Peyer's patch (tissue), 4 donors: ENCODE measurements around the gene DDX18.

Experiments used
- CTCF ChIP-seq, 6 experiments: fragments of 450-650 bp in 4 of 6; fragments of 200-600 bp in 2 of 6; sonication (generic) in 1 of 6; IDR thresholded peaks; one replicate each; pipeline ENCODE4 v1.5.1; 2017 to 2019; ENCODE audit warnings: antibody characterized with exemption in 6 of 6, mild to moderate bottlenecking in 3 of 6, moderate library complexity in 1 of 6
- POLR2A ChIP-seq, 2 donors: fragments of 450-650 bp; IDR thresholded peaks; one replicate each; pipeline ENCODE4 v1.5.1; 2017; ENCODE audit warnings: antibody characterized with exemption in 2 of 2, mild to moderate bottlenecking in 2 of 2, moderate library complexity in 2 of 2

GRCh38 chr2:117853873-117854272 lies 39.4 kb downstream of the DDX18 start:
- TF ChIP-seq CTCF (IDR thresholded peaks at IDR 0.05): no peak
- TF ChIP-seq POLR2A (IDR thresholded peaks at IDR 0.05): no peak
